Measurements from ENCODE around the gene COX4I2. TPM values are rescaled to one million over a fixed set of nuclear protein-coding genes. Genes with fewer than 3 reads are reported as not detected.

The COX4I2 gene
- 7.6 TPM for total RNA-seq
- long read RNA-seq, partial matches to known transcripts = 1 of 6 reads
- long read RNA-seq, other reads (novel, unspliced or antisense) = 2 of 6 reads

GRCh38 chr20:31637660-31638059 is at the start of gene COX4I2:
TSS of gene COX4I2 (plus strand) at chr20:31637912. CDS start at chr20:31639018, 1,106 bp downstream.
- H3K9me3 ChIP-seq (replicated peaks) = no peaks in the 10 kb centered on the region
- H3K27me3 ChIP-seq (ENCODE audit: low read depth) = peaks cover 21% of the 10 kb centered on the region
- H3K4me3 ChIP-seq = peak within 1 kb of the TSS; percentile 60
- H3K36me3 ChIP-seq = no peaks in the 10 kb centered on the region
- H3K27ac ChIP-seq (replicated peaks) = peak within 1 kb of the TSS; percentile 85
- intact Hi-C loops (cut with micrococcal nuclease) = no loop called here
- peak; percentile 60 for DNase-seq
- no peak for TF ChIP-seq CTCF (IDR thresholded peaks at IDR 0.05; ENCODE audit: borderline replicate concordance)
- H3K4me1 ChIP-seq = peaks cover 6% of the 10 kb centered on the region

DNA sequence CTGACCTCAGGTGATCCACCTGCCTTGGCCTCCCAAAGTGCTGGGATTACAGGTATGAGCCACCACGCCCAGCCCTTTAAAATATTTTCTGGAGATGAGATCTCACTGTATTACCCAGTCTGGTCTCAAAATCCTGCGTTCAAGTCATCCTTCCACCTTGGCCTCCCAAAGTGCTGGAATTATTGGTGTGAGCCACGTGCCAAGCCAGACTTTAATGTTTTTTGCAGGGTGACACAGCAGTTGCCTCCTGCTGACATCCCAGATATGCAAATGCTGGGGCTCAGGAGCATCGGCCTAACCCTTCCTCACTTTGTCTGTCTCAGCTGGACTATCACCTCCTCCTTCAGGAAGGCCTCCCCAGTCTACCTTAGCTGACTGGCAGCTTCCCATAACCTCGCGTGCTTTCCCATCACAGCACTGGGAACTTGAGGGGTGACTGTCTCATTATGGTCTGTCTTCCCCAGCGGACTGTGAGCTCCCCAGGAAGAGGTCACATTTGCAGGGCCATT is 46.9 kb upstream of the COX4I2 start:
- no peaks in the 10 kb centered on the region for H3K36me3 ChIP-seq
- no peak for TF ChIP-seq CTCF (IDR thresholded peaks at IDR 0.05; ENCODE audit: borderline replicate concordance)
- peaks cover 45% of the 10 kb centered on the region for H3K4me1 ChIP-seq
- H3K27ac ChIP-seq (replicated peaks) = peak overlapping the region; percentile 95
- H3K9me3 ChIP-seq (replicated peaks) = no peaks in the 10 kb centered on the region
- H3K27me3 ChIP-seq (ENCODE audit: low read depth) = no peaks in the 10 kb centered on the region
- no peak overlapping the region for H3K4me3 ChIP-seq
- DNase-seq = no peak
- intact Hi-C loops (cut with micrococcal nuclease) = no loop called here

DNA sequence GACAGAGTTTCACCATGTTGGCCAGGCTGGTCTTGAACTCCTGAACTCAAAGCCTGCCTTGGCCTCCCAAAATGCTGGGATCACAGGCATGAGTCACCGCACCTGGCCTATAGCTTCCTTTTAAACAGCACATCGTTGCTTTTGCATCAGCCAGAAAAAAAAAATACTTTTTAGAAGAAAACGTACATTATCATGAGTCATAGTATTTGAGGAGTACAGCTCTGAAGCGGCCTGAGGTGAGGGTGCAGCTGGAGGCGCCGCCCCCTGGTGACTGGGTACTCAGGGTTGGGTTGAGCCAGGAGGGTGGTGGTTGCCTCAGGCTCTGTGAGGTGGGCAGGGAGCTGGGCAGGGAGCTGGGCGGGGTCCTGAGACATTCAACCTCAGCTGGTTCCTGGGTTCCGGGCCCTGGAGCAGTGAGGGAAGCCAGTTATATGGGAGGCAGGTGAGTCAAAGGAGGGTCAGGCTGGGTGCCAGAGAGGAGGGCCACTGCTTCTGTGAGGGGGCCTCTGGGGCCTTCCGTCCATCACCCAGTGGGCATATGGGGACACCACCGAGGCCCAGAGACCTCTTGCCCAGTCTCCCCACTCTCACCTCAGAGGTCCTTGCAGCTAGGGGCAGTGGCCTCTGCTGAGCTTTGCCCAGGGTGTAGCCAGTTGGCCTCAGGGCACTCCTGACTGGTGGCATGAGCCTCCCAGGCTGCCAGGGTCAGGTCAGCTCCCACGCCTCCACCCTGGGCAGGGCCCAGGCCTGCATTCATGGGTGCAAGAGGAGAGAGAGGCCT is 44.3 kb upstream of the COX4I2 start:
- no peak for DNase-seq
- TF ChIP-seq CTCF (IDR thresholded peaks at IDR 0.05; ENCODE audit: borderline replicate concordance) = no peak
- no peaks in the 10 kb centered on the region for H3K36me3 ChIP-seq
- H3K4me1 ChIP-seq = peaks cover 49% of the 10 kb centered on the region
- H3K27ac ChIP-seq (replicated peaks) = peak overlapping the region; percentile 89
- H3K4me3 ChIP-seq = no peak overlapping the region
- H3K9me3 ChIP-seq (replicated peaks) = no peaks in the 10 kb centered on the region
- intact Hi-C loops (cut with micrococcal nuclease) = no loop called here
- no peaks in the 10 kb centered on the region for H3K27me3 ChIP-seq (ENCODE audit: low read depth)

DNA sequence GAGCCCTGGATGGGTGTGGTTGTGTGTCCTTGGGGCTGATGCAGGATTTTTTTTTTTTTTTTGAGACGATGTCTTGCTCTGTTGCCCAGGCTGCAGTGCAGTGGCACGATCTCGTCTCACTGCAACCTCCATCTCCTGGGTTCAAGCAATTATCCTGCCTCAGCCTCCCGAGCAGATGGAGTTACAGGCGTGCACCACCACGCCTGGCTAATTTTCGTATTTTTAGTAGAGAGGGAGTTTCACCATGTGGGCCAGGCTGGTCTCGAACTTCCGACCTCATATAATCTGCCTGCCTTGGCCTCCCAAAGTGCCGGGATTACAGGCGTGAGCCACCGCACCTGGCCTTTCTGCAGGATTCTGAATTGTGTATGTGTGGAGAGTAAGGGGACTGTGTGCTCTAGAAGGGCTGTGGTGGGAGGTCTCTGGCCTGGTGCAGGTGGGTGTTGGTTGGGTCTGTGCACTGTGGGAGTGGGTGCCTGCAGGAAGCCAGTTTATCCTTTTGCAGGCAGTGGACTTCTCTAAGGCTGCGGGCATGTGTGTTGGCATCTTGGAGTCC is 43.6 kb upstream of the COX4I2 start:
- no peak for DNase-seq
- intact Hi-C loops (cut with micrococcal nuclease) = no loop called here
- H3K4me3 ChIP-seq = no peak overlapping the region
- no peak for TF ChIP-seq CTCF (IDR thresholded peaks at IDR 0.05; ENCODE audit: borderline replicate concordance)
- peak overlapping the region; percentile 89 for H3K27ac ChIP-seq (replicated peaks)
- H3K9me3 ChIP-seq (replicated peaks) = no peaks in the 10 kb centered on the region
- no peaks in the 10 kb centered on the region for H3K36me3 ChIP-seq
- no peaks in the 10 kb centered on the region for H3K27me3 ChIP-seq (ENCODE audit: low read depth)
- peaks cover 43% of the 10 kb centered on the region for H3K4me1 ChIP-seq

DNA sequence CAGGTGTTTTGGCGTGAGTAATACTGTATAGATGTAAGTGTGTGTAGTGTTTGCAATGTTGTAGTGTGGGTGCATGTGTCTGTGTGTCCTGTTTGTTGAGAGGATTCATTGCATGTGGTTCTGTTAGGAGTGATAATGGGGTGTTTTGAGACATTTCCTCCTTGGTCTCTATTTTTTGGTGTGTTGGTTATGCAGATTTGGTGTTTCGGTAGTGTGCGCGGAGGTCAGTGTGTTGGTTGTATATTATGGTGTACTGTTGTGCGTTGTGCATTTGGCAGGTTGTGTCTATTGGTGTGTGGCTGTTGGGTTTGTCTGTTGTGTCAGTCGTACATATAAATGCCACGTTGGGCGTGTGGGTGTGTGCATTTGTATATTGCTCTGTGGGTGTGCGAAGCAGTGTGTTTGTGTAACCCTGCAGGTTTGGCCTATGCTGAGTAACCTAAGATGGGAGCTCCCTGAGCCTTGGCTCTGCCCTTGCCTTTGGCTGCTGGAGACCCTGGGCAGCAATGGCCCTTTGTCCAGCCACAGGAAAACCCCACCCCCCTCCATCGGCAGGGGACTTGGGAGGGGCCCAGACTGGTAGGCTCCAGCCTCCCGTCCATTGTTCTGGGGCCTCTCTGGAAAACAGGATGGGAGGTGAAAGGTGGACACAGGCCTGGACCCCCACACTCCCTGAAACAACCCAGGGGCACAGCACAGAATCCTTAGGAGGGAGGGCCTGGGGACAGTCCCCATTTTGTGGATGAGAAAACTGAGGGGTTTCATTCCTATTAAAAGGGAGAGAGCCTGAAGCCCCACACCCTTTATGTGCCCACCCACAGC is 42.9 kb upstream of the COX4I2 start:
- H3K27ac ChIP-seq (replicated peaks) = peak overlapping the region; percentile 89
- H3K4me1 ChIP-seq = peaks cover 43% of the 10 kb centered on the region
- peak; percentile 63 for DNase-seq
- no peaks in the 10 kb centered on the region for H3K27me3 ChIP-seq (ENCODE audit: low read depth)
- TF ChIP-seq CTCF (IDR thresholded peaks at IDR 0.05; ENCODE audit: borderline replicate concordance) = no peak
- H3K4me3 ChIP-seq = no peak overlapping the region
- intact Hi-C loops (cut with micrococcal nuclease) = no loop called here
- no peaks in the 10 kb centered on the region for H3K9me3 ChIP-seq (replicated peaks)
- H3K36me3 ChIP-seq = no peaks in the 10 kb centered on the region

All from left ventricle myocardium inferior (tissue), 1 donor.